ENCODE measurements around the gene CEBPE.

CEBPE gene

DNA sequence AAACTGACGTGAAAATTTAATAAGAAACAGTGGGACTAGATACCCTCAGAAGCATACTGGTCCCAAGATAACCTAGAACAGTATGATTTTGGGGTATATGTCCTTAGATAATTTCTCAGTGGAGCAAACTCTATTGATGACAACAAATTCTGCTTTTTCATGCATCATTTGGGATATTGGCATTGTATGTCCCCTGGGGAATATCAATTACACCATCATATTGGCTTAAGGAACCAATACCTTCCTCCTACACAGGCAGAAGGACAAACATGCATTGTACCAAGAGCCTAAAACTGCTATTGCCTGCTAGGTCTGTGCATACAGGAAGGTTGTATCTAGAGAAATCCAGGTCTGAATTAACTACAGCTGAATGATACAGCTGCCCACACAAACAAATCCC lies 44.1 kb downstream of the CEBPE start:
- no peak for DNase-seq

DNA sequence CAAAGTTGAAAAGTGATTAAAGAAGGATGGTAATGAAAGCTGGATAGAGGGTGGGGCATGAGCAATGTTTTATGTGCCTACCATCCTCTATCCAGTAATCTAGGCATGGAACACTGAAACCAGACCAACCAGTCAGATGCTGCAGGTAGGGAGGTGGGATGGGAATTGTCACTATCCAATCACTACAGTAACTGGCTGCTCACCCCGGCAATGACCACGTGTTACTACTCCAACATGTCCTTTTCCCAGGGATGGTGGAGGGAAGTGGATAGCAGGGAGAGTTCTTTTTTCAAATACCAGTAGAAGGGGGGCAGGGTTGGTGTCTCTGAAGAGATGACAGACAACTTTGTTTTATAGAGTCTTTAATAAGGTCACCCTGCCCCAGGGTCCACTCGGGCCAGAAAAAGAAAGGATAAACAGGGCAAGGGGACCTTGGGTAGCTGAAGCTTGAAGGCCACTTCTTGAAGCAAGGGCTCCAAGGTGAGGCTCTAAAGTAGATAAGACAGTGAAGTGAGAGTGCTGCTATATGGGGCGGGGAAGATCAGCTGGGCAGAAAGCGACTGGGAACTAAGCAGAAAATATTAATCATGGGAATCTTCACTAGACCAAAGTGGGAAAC lies 47.0 kb downstream of the CEBPE start:
- no peak for DNase-seq

DNA sequence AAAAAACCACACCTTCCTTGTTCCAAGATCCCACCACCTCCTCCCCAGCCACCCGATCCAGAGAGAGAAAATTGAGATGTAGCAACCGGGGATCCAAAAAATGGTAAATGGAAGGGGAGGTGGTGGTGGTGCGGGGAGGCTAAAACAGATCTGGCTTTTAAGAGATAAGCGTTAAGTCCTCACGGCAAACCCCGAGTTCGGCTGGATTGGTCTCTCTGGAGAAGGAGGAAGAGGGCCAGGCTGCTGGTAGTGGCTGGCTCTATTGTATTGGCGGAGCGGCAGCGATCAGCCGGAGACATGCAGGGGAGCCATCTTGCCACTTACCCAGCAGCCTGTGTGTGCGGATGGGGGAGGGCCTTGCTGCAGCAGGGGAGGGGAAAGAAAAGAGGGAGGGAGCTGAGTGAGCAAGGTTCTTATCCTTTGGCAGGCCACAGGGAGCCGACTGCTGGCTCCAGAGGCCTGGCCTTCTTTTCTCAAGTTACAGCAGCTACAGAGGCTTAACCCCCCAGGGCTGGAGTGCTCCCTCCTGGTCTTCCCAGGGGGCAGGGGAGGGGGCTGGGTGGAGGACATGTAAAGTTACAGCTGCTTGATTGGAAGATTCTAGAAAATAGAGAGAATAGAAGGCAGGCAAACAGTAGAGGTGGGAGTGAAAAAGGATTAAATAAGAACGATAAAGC lies 47.7 kb downstream of the CEBPE start:
- peak; percentile 78 for DNase-seq

DNA sequence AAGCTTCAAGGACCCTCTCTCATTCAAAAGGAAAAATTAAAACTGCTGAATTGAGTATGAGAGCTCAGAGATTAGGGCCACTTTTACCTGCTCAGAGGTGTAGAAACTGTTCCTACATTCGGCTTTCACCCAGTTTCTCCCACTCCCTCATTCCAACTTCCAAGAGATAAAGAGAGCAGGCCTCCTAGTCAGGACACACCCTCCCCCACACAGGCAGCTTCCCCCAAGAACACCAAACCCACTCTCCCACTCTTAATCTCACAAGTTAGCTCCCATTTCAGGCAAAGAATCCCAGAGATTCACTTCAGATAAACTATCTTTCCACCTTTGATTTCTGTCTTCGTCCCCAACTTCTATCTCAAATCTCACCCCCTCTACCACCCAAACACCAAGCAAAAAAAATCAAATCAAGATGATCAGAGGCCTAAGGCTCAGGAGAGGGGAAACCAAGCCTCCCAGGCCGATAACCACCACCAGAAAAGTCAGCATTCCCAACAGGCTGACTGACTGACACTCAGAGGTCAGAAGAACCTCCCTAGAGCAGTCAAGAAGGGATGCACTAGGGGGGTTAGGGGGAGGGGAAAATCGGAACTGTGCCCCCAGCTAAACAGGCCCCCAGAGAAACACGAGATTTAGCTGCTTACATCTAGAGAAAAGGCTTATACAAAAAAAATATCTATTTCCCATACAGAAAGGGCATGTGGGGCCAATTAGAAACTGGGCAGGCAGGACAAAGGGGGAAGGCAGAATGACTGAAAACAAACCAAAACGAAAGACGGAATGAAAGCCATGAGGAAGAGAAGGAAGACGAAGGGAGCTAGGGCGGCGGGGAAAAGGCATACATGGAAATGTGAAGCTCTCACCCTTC lies 48.6 kb downstream of the CEBPE start:
- no peak for DNase-seq

DNA sequence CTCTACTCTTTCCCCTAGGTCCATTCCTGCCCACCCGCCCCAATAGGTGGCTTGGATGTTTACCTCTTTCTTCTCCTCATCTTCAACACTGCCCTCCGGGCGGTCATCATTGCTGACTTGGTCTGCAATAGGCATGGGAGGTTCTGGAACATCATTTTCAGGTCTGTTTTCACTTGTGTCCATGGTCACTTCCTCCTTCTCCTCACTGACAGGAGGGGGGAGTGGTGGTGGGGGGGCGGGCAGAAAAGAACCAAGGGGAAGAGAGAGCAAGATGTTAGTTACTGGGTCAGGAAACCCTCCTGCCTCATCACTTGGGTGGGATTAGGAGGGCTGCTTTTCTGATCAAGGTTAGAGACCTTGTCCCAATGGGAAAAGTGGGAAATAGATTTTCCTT lies 49.6 kb downstream of the CEBPE start:
- no peak for DNase-seq

DNA sequence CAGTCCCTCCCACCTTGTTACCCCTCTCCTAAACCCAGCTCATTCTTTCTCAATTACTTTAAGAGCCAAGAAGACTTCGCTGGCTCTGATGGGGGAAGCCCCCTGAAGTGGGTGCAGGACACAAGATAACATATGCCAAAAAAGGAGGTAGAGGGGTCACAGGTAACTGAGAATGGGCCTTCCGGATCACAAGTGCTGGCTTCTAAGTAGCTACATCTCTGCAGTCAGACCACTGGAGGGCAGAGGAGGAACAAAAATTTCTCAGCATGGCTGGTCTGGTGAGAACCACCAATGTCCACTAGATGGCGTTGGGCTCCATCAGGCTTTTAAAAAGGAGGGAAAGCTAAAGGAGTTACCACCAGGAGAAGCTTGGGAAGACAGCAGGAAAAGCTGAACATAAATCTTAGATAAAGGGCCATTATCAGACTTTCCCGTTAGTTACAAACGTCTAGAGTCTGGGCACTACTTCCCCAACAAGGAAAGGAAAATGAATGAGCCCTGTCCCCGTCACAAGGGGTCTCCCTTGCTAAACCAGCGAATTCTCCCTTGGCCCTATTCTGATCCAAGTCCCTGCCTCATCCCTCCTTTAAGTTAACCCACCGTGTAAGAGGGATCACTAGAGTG lies 50.2 kb downstream of the CEBPE start:
- DNase-seq, result peak; percentile 78

DNA sequence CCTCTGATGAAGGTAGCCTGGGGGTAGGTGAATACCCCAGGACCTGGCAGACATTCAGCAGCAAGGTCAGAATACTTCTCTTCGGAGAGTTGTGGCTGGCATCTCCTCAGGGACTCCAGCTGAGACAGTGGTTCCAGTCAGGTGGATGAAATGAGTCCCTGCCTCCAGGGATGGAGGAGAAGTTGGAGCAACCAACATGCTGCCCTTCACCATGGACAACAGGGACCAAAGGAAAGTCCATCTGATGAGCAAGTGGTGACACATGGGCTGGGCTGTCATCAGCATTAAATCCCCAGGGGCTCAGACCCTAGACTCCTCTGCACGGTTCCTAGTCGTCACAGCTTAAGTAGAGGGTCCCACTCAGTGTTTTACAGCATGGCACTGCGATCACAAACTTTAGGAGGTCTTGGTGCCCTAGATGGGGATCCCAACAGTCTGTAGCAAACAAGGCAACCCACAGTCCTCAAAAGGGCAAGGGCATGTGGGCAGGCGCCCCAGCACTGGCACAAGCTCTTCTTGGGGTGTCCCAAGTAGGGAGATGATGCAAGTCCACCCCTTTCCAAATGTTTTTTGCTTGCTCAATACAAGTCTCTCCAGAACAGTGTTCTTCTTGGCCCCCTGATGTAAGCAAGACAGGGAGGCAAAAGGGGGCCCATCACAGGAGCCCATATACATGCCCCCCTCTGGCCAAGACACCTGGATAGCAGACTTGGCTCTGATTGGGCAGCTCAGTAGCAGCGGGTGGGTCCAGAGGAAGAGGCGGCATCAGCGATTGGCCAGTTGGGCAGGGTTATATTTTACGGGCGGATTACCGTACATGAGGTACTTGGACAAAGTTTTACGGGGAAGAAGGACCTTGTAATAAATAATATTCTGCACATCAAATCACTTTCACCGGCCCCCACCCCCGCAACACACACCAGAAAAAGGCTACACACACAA lies 50.9 kb downstream of the CEBPE start:
- no peak for DNase-seq

Measured in CD4-positive, alpha-beta T cell treated with Interleukin-6 for 4 hours (primary cell).